G401 (cell line): ENCODE data around the gene YPEL3. TPM values are rescaled to one million over a fixed set of nuclear protein-coding genes. Genes with fewer than 3 reads are reported as not detected.
"Not testable (repeated sequence)": the region's sequence is repeated elsewhere in the genome, so short reads cannot be mapped to it uniquely, and the experiment has no call there.

ENCODE experiments used
- DNase-seq: peaks from one replicate; pipeline ENCODE4 v3.0.0-alpha.2; 2015; ENCODE audit warnings: low spot score
- in situ Hi-C: cut with HindIII; loops from 2 replicates; pipeline ENCODE4 v1.10.0; 2016; ENCODE audit warnings: low sequenced_read_pairs, mixed read lengths
- total RNA-seq: library from RNA; depleted of rRNA; stranded (reverse); fragments of >200 nt; shearing (Covaris generic); gene quantifications from 2 replicates; pipeline ENCODE4 v1.2.3, GENCODE V29; 2014

The YPEL3 gene
- total RNA-seq, 1 experiment from 2014 or later: not detected

GRCh38 chr16:30120340-30121105, 24.5 kb upstream of the YPEL3 start:
- in situ Hi-C loops: no loop called here
- DNase-seq: no peak

DNA sequence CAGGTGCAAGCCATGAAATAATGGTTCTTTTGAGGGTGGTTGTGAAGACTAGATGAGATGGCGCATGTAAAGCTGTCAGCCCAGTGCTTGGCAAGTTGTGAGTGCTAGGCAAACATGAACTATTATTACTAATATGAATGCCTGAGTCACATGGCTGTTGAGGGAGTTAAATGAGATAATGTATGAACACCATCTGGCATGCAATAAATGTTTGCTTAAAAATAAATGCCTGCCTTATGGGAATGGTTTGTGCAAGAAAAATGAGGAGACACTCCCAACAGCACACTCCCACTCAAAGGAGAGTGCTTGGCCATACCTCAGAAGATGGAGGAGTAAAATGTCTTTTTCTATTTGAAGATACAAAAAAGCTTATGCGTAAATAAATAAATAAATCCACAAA, 23.4 kb upstream of the YPEL3 start:
- in situ Hi-C loops: loop anchor here (5.0 kb wide), 1 partner anchor 42 kb away; the partner anchor contains the start of gene PPP4C
- DNase-seq: no peak

DNA sequence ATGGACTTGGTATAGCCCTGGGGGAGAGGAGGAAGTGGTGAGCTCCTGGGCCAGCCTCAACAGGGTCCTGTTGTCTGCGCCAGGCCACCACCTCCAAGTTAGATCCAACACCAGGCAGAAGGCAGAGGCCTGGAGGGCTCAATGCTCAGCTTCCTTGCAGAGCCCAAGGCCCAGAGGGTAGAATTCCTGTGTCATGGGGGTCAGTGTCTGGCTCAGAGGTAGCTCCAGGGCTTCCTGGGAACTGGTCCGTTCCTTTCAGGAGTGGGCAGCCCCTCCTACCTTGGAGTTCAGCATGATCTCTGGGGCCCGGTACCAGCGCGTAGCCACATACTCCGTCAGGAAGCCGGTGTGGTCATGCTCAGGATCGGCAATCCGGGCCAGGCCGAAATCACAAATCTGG, 21.8 kb upstream of the YPEL3 start:
- no peak for DNase-seq
- in situ Hi-C loops: loop anchor here (5.0 kb wide), 1 partner anchor 40 kb away; the partner anchor contains the start of gene PPP4C

GRCh38 chr16:30116291-30117207, 20.5 kb upstream of the YPEL3 start:
- DNase-seq: no peak
- in situ Hi-C loops: loop anchor here (5.0 kb wide), 1 partner anchor 39 kb away; the partner anchor contains the start of gene PPP4C

- in situ Hi-C loops: loop anchor here (5.0 kb wide), 1 partner anchor 38 kb away; the partner anchor contains the start of gene PPP4C
- DNase-seq: no peak
Observed at GRCh38 chr16:30115238-30115637, 19.2 kb upstream of the YPEL3 start.

- in situ Hi-C loops: loop anchor here (5.0 kb wide), 1 partner anchor 38 kb away; the partner anchor contains the start of gene PPP4C
- not testable (repeated sequence) for DNase-seq
Observed at GRCh38 chr16:30114833-30115232, 18.8 kb upstream of the YPEL3 start.

DNA sequence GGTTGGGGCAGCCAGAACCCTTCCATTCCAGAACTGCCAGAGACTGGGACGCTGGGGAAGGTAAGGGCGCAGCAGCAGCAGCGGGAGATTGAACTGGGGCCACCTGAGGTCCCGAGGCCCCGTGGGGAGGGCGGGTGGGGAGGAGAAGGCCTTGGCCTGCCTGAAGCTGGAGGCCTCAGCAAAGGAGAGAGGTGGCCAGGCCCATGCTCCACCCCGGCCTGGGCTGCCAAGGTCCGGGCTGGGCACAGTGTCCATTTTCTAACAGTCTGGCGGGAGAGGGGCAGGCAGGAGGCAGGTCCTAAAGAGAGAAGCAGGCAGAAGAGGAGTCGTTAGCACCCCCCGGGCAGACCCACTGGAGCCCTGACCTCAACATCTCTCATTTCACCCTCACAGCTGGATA, 18.4 kb upstream of the YPEL3 start:
- DNase-seq: no peak
- in situ Hi-C loops: no loop called here

GRCh38 chr16:30113711-30114333, 17.8 kb upstream of the YPEL3 start:
- no peak for DNase-seq
- in situ Hi-C loops: no loop called here

DNA sequence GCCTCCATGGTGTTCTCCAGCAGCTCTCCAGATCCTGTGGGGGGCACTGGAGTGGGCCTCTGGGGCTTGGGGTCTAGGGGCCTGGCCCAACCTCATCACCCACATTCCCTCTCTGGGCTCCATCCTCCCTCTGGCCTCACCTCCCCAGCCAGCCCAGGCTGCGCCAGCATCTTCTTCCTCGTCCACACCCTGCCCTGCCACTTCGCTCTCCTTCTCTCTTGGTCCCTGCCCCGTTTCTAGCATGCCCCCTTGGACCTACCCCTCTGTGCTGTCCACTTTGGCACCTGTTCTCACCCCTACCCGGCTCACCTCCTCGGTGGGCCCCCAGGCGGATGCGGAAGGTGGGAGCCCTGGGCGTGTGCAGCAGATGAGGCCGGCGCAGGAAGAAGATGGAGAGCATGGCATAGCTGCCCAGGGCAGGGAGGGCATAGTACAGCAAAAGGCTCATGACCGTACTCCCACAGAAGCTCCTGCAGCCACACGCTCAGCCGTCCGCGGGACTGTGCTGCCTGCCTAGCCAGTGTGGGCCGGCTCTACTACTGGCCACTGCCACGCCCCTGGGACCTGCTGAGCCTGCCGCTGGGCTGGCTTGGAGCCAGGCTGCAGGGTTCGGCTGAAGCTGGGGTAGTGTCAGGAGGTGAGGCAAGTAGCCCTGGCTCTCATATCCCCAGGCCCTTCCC, 17.2 kb upstream of the YPEL3 start, which contains the start of gene GDPD3:
Gene GDPD3, minus strand, starts transcription at position 507 of the 680 bp plus-strand sequence. Its CDS starts 59 bp downstream, at position 448.
- no peak for DNase-seq
- in situ Hi-C loops: no loop called here

- DNase-seq: peak; percentile 33
- in situ Hi-C loops: no loop called here
Observed at GRCh38 chr16:30112197-30113030, 16.4 kb upstream of the YPEL3 start.

DNA sequence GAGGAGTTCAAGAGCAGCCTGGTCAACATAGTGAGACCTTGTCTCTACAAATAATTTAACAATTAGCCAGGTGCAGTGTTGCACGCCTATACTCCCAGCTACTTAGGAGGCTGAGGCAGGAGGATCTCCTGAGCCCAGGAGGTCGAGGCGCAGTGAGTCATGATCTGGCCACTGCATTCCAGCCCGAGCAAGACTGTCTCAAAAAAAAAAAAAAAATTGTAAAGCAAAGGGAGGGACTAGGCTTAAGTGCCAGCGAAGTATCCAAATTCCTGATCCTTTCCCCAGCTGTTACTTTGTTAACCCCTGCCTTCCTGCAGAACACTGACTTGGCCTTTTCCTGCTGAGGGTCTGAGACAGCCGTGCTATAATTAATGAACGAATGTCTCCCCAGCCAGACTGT, 14.6 kb upstream of the YPEL3 start:
- no peak for DNase-seq
- in situ Hi-C loops: no loop called here

DNA sequence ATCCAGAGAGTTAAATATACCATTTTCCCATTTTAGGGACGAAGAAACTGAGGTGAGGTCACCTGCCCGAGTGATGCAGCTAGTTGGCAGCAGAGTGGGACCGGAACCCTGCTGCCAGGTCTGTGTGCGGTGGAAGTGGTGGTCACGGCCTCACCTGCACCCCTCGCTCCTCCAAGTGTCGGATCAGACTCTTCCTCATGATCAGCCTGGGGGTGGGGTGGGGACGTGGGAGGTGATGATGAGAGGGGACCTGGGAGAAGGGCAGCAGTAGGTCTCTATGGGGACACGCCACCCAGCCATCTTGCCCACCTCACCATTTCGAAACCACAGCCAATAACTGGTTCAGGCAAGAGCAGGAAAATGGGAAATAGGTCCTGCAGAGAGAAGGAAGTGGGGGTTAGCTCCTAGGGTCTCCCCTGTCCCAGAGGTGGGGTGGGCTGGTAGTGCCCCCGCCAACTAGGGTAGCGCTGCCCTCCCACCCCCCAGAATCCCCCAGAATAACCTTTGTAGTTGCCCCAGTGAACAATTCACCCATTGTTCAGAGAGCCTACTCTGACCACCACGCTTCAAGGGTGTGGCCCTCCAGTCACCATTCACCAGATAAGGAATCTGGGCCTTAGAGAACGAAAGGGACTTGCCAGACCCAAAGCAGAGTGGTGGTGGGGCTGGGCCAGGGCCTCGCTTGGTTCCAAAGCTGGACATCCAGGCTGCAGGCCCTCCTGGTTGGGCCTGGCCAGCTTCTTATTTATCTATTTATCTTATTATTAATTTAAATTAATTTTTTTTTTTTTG, 12.2 kb upstream of the YPEL3 start:
- no peak for DNase-seq
- in situ Hi-C loops: no loop called here

DNA sequence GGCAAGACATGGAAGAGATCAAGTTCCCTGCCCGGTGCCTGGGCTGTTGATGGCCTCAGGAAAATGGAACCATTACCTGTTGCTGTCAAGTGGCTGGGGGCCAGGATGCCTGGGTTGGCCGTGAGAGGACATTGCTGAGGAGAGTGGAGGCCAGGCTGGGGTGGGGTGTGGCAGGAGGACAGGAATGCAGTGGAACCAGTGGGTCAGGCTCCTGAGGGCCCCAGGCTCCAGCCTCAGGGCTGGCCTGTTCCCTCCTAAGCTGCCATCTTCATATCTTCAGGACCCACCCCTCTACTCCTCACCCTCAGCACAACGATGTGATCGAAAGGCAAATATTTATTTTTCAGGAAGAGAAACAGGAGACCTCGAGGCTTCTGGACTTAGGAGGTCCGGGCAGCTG, 8.5 kb upstream of the YPEL3 start:
- in situ Hi-C loops: no loop called here
- no peak for DNase-seq

DNA sequence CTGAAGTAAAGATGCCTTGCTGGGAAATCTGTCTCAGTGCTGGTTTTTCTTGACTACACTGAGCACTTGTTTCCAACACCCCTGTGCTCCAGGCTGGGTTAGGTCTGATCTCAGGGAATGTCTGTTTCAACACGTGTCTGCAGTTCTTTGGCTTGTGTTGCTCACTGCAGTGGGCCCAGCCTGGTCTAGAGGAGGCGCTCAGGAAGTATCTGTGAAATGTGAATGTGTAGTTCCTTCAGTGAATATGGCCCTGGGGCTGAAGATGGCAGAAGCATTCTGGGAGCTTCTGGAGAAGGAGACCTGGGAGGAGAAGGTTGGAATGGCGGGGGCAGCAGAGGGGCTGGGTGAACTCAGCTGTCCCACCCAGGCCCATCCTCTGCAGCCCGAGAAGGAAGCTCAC, 8.1 kb upstream of the YPEL3 start:
- in situ Hi-C loops: no loop called here
- DNase-seq: no peak

- no peak for DNase-seq
- in situ Hi-C loops: no loop called here
Observed at GRCh38 chr16:30096862-30097563, 1.0 kb upstream of the YPEL3 start.

DNA sequence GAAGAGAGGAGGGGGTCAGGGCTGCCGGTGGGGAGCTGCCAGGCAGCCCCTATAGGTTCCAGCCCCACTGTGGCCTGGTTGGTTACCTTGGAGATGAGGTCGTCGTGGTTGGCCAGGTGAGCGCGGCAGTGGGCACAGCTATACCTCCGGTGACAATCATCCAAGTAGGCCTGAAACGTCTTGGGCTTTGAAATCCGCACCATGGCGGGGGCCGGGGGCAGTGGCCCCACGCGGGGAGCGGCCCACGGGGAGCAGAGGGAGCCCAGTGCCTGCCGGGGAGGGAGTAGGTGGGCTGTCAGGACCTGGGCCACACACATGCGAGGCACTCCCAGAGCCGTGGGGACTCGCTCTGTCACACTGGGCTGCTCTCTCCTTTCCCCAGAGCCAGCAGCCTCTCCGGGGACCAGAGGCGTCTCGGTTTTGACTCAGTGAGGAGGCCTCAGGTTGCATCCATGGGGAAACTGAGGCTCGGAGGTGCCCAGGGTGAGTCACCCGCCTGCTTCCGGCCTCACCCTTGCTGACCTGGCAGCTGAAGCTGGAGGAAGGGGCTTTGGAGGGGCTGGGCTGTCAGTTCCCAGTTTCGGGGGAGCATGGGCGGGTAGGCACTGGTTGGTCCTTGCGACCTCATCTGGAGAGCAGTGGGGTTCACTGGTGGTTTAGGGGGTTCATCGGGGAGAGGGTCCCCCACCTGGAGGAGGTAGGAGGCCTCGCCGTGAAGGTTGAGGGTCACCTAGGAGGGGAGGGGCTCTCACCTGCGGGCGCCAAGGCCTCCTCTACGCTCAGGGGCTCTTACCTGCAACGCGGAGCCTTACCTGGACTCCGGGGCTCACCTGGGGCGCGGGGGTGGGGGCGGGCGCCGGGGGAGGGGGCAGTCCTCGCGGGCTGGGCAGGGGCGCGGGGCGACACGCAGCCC, 591 bp downstream of the YPEL3 start:
- DNase-seq: no peak
- in situ Hi-C loops: no loop called here
